Body of pancreas (tissue), 4 donors: ENCODE data around the gene TCF12.

Experiments used
- CTCF ChIP-seq, 7 experiments: fragments of 450-650 bp in 4 of 7; fragments of 200-600 bp in 3 of 7; sonication (generic) in 3 of 7; IDR thresholded peaks; one replicate each; pipeline ENCODE4 v1.5.1; 2016 to 2019; ENCODE audit warnings: antibody characterized with exemption in 7 of 7
- POLR2A ChIP-seq, 3 donors: fragments of 450-650 bp; IDR thresholded peaks; one replicate each; pipeline ENCODE4 v1.6.1; 2016; ENCODE audit warnings: antibody characterized with exemption in 3 of 3, mild to moderate bottlenecking in 2 of 3

- no peak for TF ChIP-seq POLR2A (IDR thresholded peaks at IDR 0.05)
- no peak for TF ChIP-seq CTCF (IDR thresholded peaks at IDR 0.05)
Measured at GRCh38 chr15:56988219-56988618, 69.8 kb downstream of the TCF12 start.
